ENCODE results near the gene GNB5.

GNB5 gene

DNA sequence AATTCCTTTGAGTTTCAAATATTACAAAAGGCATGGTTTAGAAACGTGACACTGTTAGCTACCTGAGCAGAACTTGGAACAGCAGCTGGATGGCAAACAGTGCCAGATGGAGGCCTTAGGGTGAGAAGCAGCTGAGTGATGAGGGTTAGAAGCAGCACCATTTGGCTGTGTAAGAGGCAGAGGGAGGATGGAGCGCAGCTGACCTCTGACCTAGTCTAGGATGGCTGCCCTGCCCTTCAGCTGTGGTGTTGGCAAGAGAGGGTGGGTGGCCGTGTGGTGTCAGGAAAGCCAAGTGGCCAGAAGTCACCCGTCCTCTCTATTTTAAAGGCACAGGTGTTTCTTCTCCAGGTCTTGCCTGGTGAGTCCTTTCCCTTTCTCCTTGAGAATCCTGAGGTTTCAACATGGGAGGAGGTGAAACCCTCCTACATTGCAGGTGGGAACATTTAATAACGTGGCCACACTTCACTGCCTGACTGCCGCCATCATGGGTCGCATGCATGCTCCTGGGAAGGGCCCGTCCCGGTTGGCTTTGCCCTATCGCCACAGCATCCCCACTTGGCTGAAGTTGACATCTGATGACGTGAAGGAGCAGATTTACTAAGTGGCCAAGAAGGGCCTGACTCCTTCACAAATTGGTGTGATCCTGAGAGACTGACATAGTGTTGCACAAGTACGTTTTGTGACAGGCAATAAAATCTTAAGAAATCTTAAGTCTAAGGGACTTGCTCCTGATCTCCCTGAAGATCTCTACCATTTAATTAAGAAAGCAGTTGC is 96.2 kb downstream of the GNB5 start:
- no peak overlapping the region for H3K4me3 ChIP-seq (ENCODE audit: control insufficient read depth, low read depth, low read length)
- no peak for DNase-seq (ENCODE audit: low read depth)

GRCh38 chr15:52093539-52094510 is 97.4 kb downstream of the GNB5 start:
- DNase-seq (ENCODE audit: low read depth) = peak; percentile 82
- no peak overlapping the region for H3K4me3 ChIP-seq (ENCODE audit: control insufficient read depth, low read depth, low read length)
- no peak for TF ChIP-seq CTCF (IDR thresholded peaks at IDR 0.05; ENCODE audit: control insufficient read depth, insufficient read depth, low read depth, low read length, missing control alignments)

More for the DNA sequence above, 96.2 kb downstream of the GNB5 start:
- no peak for TF ChIP-seq CTCF (IDR thresholded peaks at IDR 0.05; ENCODE audit: control insufficient read depth, insufficient read depth, low read depth, low read length, missing control alignments)

DNA sequence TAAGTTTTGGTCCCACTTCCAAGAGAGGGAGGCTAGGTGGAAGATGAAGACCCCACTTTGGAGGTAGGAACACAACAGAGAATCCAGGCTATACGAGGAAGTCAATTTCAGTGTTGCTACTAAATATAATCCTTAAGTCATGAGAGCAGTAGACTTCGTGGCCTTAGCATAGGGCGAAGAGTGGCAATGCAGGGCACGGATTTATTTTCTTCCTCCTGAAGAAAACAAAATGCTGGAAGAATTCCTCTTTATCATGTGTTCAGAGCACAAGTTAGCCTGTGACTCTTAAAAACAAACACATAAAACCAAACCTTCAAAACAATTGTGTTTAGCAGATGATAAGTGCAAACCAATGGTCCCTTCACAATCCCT is 98.0 kb downstream of the GNB5 start:
- no peak for TF ChIP-seq CTCF (IDR thresholded peaks at IDR 0.05; ENCODE audit: control insufficient read depth, insufficient read depth, low read depth, low read length, missing control alignments)
- DNase-seq (ENCODE audit: low read depth) = no peak
- H3K4me3 ChIP-seq (ENCODE audit: control insufficient read depth, low read depth, low read length) = no peak overlapping the region

- no peak for TF ChIP-seq CTCF (IDR thresholded peaks at IDR 0.05; ENCODE audit: control insufficient read depth, insufficient read depth, low read depth, low read length, missing control alignments)
- no peak overlapping the region for H3K4me3 ChIP-seq (ENCODE audit: control insufficient read depth, low read depth, low read length)
- DNase-seq (ENCODE audit: low read depth) = no peak
Measured at GRCh38 chr15:52090193-52090592, 101.0 kb downstream of the GNB5 start.

DNA sequence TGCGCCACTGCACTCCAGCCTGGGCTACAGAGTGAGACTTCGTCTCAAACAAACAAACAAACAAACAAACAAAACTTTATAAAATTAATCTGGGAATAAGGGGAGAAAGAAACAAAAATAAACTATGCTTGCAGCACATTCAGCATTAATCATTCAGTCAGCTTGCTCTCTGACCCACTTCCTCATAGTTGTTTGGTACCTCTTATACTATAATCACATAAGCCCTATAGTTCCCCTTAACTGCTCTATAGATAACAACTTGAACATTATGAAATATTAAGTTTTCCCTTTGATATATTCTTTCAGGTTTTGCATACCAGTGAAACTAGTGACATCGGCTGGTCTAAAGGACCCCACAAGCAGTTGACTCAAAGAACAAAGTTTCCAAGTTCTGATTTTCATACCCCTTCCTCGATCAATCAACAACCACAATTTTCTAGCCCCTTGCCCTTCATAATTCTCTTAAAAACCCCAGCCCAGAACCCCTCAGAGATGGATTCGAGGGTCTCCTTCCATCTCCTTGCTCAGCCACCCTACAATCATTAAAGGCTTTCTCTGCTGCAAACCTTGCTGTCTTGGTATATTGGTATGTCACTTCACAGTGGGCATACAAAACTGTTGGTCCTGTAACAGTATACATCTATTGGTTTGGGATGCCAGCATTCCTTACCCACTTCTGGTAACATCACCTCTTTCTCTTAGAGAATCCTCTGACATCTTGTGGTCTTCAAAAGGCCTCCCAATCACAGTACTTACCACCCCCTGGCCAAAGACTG is 105.0 kb downstream of the GNB5 start:
- DNase-seq (ENCODE audit: low read depth) = no peak
- no peak for TF ChIP-seq CTCF (IDR thresholded peaks at IDR 0.05; ENCODE audit: control insufficient read depth, insufficient read depth, low read depth, low read length, missing control alignments)
- H3K4me3 ChIP-seq (ENCODE audit: control insufficient read depth, low read depth, low read length) = no peak overlapping the region

DNA sequence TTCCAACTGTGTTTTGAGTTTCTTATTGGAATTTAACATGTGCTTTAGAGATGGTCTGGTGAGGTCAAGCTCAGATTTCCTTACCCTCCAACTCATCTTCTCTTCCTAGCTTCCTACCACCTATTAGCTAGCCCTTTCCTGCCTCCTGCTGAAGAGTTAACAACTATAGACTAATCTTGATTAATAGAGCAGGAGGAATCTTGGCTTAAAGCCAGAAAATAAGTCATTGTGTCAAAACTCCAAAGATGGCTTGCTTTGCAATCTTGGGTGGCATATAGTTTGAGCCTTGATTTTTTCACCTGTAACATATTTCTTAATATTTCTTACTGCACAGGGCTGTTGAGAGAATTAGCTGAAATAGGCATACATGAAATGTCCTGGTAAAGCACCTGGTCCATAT is 105.9 kb downstream of the GNB5 start:
- no peak for TF ChIP-seq CTCF (IDR thresholded peaks at IDR 0.05; ENCODE audit: control insufficient read depth, insufficient read depth, low read depth, low read length, missing control alignments)
- DNase-seq (ENCODE audit: low read depth) = no peak
- H3K4me3 ChIP-seq (ENCODE audit: control insufficient read depth, low read depth, low read length) = no peak overlapping the region
